Neural cell (in vitro differentiated cells): Measurements from ENCODE around the gene ZDHHC11. TPM values are rescaled to one million over a fixed set of nuclear protein-coding genes. Genes with fewer than 3 reads are reported as not detected.

Experiments used
- H2AFZ ChIP-seq: fragments of 200-600, 300-800 bp; sonication (generic), shearing (Covaris generic); 2 replicates; pipeline ENCODE4 v1.6.0; 2014; ENCODE audit warnings: low read depth, mild to moderate bottlenecking, antibody characterized with exemption, low read length, moderate library complexity
- H3F3A ChIP-seq: fragments of 200-600 bp; shearing (Covaris generic); 2 replicates; pipeline ENCODE4 v1.6.1; 2016; ENCODE audit warnings: mild to moderate bottlenecking, moderate library complexity, mixed read lengths, antibody characterized with exemption, low read length; ENCODE audit not compliant: insufficient read depth, poor library complexity, severe bottlenecking
- H3K27ac ChIP-seq: fragments of 200-600, 300-800 bp; sonication (generic), shearing (Covaris generic); 2 replicates; pipeline ENCODE4 v1.5.1; 2014; ENCODE audit warnings: mild to moderate bottlenecking, low read length, moderate library complexity
- H3K27me3 ChIP-seq: fragments of 300-800, 200-600 bp; sonication (generic), shearing (Covaris generic); 2 replicates; pipeline ENCODE4 v1.6.0; 2014; ENCODE audit warnings: mild to moderate bottlenecking, low read depth, low read length, moderate library complexity; ENCODE audit not compliant: insufficient read depth
- H3K36me3 ChIP-seq: fragments of 300-800, 200-600 bp; sonication (generic), shearing (Covaris generic); 2 replicates; pipeline ENCODE4 v1.5.1; 2014; ENCODE audit warnings: mild to moderate bottlenecking, antibody characterized with exemption, low read length, moderate library complexity; ENCODE audit not compliant: insufficient read depth
- H3K4me2 ChIP-seq: fragments of 300-800, 200-600 bp; sonication (generic), shearing (Covaris generic); 2 replicates; pipeline ENCODE4 v1.6.0; 2014; ENCODE audit warnings: mild to moderate bottlenecking, low read length
- H3K4me3 ChIP-seq: fragments of 300-800, 200-600 bp; sonication (generic), shearing (Covaris generic); 2 replicates; pipeline ENCODE4 v1.5.1; 2014; ENCODE audit warnings: mild to moderate bottlenecking, low read length, moderate library complexity
- H3K79me2 ChIP-seq: fragments of 200-600 bp; shearing (Covaris generic); replicated peaks from 2 replicates; pipeline ENCODE4 v1.6.0; 2014; ENCODE audit warnings: mild to moderate bottlenecking, low read length, moderate library complexity; ENCODE audit not compliant: insufficient read depth
- H3K9ac ChIP-seq: fragments of 300-800, 200-600 bp; sonication (generic), shearing (Covaris generic); 2 replicates; pipeline ENCODE4 v1.6.1; 2016; ENCODE audit warnings: mild to moderate bottlenecking, low read length, mixed read lengths
- H3K9me2 ChIP-seq: fragments of 200-600 bp; shearing (Covaris generic); 2 replicates; pipeline ENCODE4 v1.6.1; 2016; ENCODE audit warnings: mild to moderate bottlenecking, low read length, mixed read lengths; ENCODE audit not compliant: insufficient read depth
- H3K9me3 ChIP-seq: fragments of 200-600, 300-800 bp; sonication (generic), shearing (Covaris generic); 2 replicates; pipeline ENCODE4 v1.6.1; 2016; ENCODE audit warnings: mild to moderate bottlenecking, mixed run types, low read length, moderate library complexity, mixed read lengths
- H4K20me1 ChIP-seq: fragments of 200-600 bp; shearing (Covaris generic); 2 replicates; pipeline ENCODE4 v1.6.1; 2016; ENCODE audit warnings: mild to moderate bottlenecking, mixed run types; ENCODE audit not compliant: insufficient read depth
- EP300 ChIP-seq: fragments of 450-650 bp; conservative IDR thresholded peaks from 2 replicates; pipeline ENCODE4 v1.6.1; 2014; ENCODE audit warnings: antibody characterized with exemption, mild to moderate bottlenecking, moderate library complexity; ENCODE audit not compliant: poor library complexity, severe bottlenecking
- EZH2 ChIP-seq: fragments of 200-600, 300-800 bp; shearing (Covaris generic), sonication (generic); IDR thresholded peaks from 2 replicates; pipeline ENCODE4 v1.6.1; 2014; ENCODE audit warnings: antibody characterized with exemption, low read length, borderline replicate concordance, mild to moderate bottlenecking; ENCODE audit not compliant: insufficient read depth, poor library complexity, severe bottlenecking
- MXI1 ChIP-seq: fragments of 450-650 bp; conservative IDR thresholded peaks from 2 replicates; pipeline ENCODE4 v1.6.1; 2014; ENCODE audit warnings: antibody characterized with exemption, mild to moderate bottlenecking; ENCODE audit not compliant: poor library complexity, severe bottlenecking
- POLR2AphosphoS5 ChIP-seq: IDR thresholded peaks from 2 replicates; pipeline ENCODE4 v1.6.1; 2012
- RAD21 ChIP-seq: fragments of 450-650 bp; conservative IDR thresholded peaks from 2 replicates; pipeline ENCODE4 v1.6.1; 2014; ENCODE audit warnings: antibody characterized with exemption, mild to moderate bottlenecking, moderate library complexity
- SMC3 ChIP-seq: fragments of 450-650 bp; conservative IDR thresholded peaks from 2 replicates; pipeline ENCODE4 v1.6.1; 2014; ENCODE audit warnings: antibody characterized with exemption, mild to moderate bottlenecking, moderate library complexity; ENCODE audit not compliant: poor library complexity
- TAF1 ChIP-seq: IDR thresholded peaks from 2 replicates; pipeline ENCODE4 v1.6.1; 2012; ENCODE audit warnings: low read depth
- polyA plus RNA-seq: library from polyadenylated mRNA; depleted of rRNA; stranded (reverse); fragments of >200 nt; gene quantifications from 2 replicates; pipeline ENCODE4 v1.2.3, GENCODE V29; 2014
- TF ChIP-seq, protein P1 (sequence below): IDR thresholded peaks from 2 replicates; pipeline ENCODE4 v1.6.1; 2012; ENCODE audit warnings: borderline replicate concordance
- TF ChIP-seq, protein P2 (sequence below): fragments of 450-650 bp; IDR thresholded peaks from 2 replicates; pipeline ENCODE4 v1.5.1; 2014; ENCODE audit warnings: antibody characterized with exemption, mild to moderate bottlenecking, moderate library complexity; ENCODE audit not compliant: poor library complexity, severe bottlenecking

ZDHHC11 gene
- polyA plus RNA-seq, 1 donor from 2014 or later, result 11.4 TPM

DNA sequence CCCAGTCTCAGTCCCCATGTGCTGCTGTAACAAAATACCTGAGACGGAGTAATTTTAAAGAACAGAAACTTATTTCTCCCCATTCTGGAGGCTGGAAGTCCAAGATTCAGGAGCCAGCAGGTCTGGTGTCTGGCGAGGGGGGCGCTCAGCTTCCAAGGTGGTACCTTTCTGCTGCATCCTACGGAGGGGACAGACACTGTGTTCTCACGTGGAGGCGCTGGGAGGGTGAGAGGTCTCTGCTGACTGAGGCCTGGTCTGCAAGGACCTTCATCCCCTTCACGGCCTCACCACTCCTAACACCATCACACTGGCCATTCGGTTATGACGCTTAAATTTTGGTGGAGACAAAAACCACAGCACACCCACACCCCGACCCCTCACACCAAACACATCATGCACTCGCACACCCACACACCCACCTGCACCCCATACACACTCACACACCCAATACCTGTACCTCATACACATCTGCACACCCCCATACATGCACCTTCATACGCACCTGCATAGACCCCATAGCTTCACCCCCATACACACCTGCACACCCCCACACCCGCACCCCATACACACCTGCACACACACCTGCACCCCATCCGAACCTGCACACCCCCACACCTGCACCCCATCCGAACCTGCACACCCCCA is 9.8 kb upstream of the ZDHHC11 start:
- Histone ChIP-seq H3K27ac (no peak overlapping the region), H3K4me2 (no peak overlapping the region), H3K9ac (no peak overlapping the region), H3K36me3 (no peaks in the 10 kb centered on the region), H3K9me3 (no peaks in the 10 kb centered on the region), H4K20me1 (no peaks in the 10 kb centered on the region), H3K79me2 (no peaks in the 10 kb centered on the region), H3K4me3 (no peak overlapping the region), H2AFZ (no peak overlapping the region), H3F3A (no peaks in the 10 kb centered on the region), H3K9me2 (no peaks in the 10 kb centered on the region), H3K27me3 (no peaks in the 10 kb centered on the region)
- TF ChIP-seq EP300 (no peak), RAD21 (no peak), SMC3 (no peak)

DNA sequence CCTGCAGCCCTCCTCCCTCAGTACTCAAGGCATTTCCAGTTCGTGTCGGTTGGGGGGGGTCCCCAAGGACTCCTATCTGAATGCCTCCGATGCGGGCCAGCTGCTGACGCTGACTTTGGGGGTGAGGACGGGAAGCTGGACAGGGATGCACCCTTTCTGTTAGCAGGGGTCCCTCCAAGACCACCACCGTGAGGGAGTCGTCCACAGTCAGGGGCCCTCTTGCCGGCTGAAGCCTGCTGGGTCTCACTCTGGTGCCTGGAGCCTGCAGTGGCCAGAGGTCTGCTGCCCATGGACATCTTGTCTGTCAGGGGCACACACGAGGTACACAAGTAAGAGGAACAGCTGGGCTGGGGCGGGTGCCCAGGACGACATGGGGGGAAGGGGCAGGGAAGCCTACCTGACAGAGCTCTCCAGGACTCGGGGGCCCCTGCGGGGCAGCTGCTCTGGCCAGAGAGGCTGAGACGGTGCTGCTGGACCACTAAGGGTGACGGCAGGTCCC is 9.1 kb upstream of the ZDHHC11 start:
- Histone ChIP-seq H3K9ac (no peak overlapping the region), H3F3A (no peaks in the 10 kb centered on the region), H3K36me3 (no peaks in the 10 kb centered on the region), H3K9me2 (no peaks in the 10 kb centered on the region), H3K4me3 (no peak overlapping the region), H3K27me3 (no peaks in the 10 kb centered on the region), H3K4me2 (no peak overlapping the region), H3K9me3 (no peaks in the 10 kb centered on the region), H3K79me2 (no peaks in the 10 kb centered on the region), H3K27ac (no peak overlapping the region), H2AFZ (no peak overlapping the region), H4K20me1 (no peaks in the 10 kb centered on the region)
- TF ChIP-seq, protein P1, sequence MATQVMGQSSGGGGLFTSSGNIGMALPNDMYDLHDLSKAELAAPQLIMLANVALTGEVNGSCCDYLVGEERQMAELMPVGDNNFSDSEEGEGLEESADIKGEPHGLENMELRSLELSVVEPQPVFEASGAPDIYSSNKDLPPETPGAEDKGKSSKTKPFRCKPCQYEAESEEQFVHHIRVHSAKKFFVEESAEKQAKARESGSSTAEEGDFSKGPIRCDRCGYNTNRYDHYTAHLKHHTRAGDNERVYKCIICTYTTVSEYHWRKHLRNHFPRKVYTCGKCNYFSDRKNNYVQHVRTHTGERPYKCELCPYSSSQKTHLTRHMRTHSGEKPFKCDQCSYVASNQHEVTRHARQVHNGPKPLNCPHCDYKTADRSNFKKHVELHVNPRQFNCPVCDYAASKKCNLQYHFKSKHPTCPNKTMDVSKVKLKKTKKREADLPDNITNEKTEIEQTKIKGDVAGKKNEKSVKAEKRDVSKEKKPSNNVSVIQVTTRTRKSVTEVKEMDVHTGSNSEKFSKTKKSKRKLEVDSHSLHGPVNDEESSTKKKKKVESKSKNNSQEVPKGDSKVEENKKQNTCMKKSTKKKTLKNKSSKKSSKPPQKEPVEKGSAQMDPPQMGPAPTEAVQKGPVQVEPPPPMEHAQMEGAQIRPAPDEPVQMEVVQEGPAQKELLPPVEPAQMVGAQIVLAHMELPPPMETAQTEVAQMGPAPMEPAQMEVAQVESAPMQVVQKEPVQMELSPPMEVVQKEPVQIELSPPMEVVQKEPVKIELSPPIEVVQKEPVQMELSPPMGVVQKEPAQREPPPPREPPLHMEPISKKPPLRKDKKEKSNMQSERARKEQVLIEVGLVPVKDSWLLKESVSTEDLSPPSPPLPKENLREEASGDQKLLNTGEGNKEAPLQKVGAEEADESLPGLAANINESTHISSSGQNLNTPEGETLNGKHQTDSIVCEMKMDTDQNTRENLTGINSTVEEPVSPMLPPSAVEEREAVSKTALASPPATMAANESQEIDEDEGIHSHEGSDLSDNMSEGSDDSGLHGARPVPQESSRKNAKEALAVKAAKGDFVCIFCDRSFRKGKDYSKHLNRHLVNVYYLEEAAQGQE, result no peak
- TF ChIP-seq MXI1 (no peak), TAF1 (no peak), EP300 (no peak), EZH2 (no peak), RAD21 (no peak), SMC3 (no peak), POLR2AphosphoS5 (no peak)
- TF ChIP-seq, protein P2, sequence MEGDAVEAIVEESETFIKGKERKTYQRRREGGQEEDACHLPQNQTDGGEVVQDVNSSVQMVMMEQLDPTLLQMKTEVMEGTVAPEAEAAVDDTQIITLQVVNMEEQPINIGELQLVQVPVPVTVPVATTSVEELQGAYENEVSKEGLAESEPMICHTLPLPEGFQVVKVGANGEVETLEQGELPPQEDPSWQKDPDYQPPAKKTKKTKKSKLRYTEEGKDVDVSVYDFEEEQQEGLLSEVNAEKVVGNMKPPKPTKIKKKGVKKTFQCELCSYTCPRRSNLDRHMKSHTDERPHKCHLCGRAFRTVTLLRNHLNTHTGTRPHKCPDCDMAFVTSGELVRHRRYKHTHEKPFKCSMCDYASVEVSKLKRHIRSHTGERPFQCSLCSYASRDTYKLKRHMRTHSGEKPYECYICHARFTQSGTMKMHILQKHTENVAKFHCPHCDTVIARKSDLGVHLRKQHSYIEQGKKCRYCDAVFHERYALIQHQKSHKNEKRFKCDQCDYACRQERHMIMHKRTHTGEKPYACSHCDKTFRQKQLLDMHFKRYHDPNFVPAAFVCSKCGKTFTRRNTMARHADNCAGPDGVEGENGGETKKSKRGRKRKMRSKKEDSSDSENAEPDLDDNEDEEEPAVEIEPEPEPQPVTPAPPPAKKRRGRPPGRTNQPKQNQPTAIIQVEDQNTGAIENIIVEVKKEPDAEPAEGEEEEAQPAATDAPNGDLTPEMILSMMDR, result no peak
